T-helper 22 cell (primary cell): Measurements from ENCODE around the gene NCS1.
"Not testable (repeated sequence)": the region's sequence is repeated elsewhere in the genome, so short reads cannot be mapped to it uniquely, and the experiment has no call there.

Experiments used
- DNase-seq: peaks from one replicate; pipeline ENCODE4 v3.0.0-alpha.2; 2020; ENCODE audit warnings: low read depth

NCS1 gene

GRCh38 chr9:130263601-130264413, 91.6 kb downstream of the NCS1 start:
- DNase-seq, result no peak

GRCh38 chr9:130264414-130265350, 92.5 kb downstream of the NCS1 start:
- no peak for DNase-seq

GRCh38 chr9:130265431-130266235, 93.4 kb downstream of the NCS1 start, which contains the start of gene HMCN2:
TSS of gene HMCN2 (plus strand) at chr9:130265760. CDS start at chr9:130265879, 119 bp downstream.
- no peak for DNase-seq

- DNase-seq, result no peak
Observed at GRCh38 chr9:130266236-130267098, 94.3 kb downstream of the NCS1 start.

GRCh38 chr9:130267930-130268329, 95.7 kb downstream of the NCS1 start:
- DNase-seq, result no peak

- DNase-seq, result no peak
Observed at GRCh38 chr9:130268521-130269211, 96.5 kb downstream of the NCS1 start.

- DNase-seq, result no peak
Observed at GRCh38 chr9:130271473-130271872, 99.3 kb downstream of the NCS1 start.

- no peak for DNase-seq
Observed at GRCh38 chr9:130275156-130275555, 103.0 kb downstream of the NCS1 start.

GRCh38 chr9:130276121-130276520, 103.9 kb downstream of the NCS1 start:
- DNase-seq, result no peak

GRCh38 chr9:130276955-130277354, 104.8 kb downstream of the NCS1 start:
- no peak for DNase-seq

- not testable (repeated sequence) for DNase-seq
Observed at GRCh38 chr9:130277525-130277924, 105.3 kb downstream of the NCS1 start.

- DNase-seq, result no peak
Observed at GRCh38 chr9:130283539-130284248, 111.5 kb downstream of the NCS1 start.

- no peak for DNase-seq
Observed at GRCh38 chr9:130284249-130284625, 112.0 kb downstream of the NCS1 start.

GRCh38 chr9:130284690-130285089, 112.5 kb downstream of the NCS1 start:
- DNase-seq, result no peak

- DNase-seq, result no peak
Observed at GRCh38 chr9:130285271-130285670, 113.1 kb downstream of the NCS1 start.

GRCh38 chr9:130286072-130286770, 114.0 kb downstream of the NCS1 start:
- no peak for DNase-seq
